HL-60 (cell line): ENCODE measurements around the gene SAPCD2.

Experiments
- DNase-seq, 2 experiments: peaks; one replicate each; pipeline ENCODE4 v3.0.0-alpha.2; 2010 to 2020; ENCODE audit warnings: low read depth in 1 of 2, low spot score in 1 of 2
- H3K27ac ChIP-seq: fragments of 250-450 bp; sonication (Bioruptor Pico); replicated peaks from 2 replicates; pipeline ENCODE4 v1.5.1; 2020; ENCODE audit warnings: mild to moderate bottlenecking, moderate library complexity
- H3K27me3 ChIP-seq: fragments of 250-450 bp; sonication (Bioruptor Pico); 2 replicates; pipeline ENCODE4 v1.5.1; 2021; ENCODE audit warnings: mild to moderate bottlenecking, moderate library complexity; ENCODE audit not compliant: insufficient read depth, poor library complexity, severe bottlenecking
- H3K4me3 ChIP-seq: replicated peaks from 2 replicates; pipeline ENCODE4 v1.5.1; 2011; ENCODE audit warnings: mild to moderate bottlenecking, control low read depth, low read length; ENCODE audit not compliant: insufficient read depth
- CTCF ChIP-seq: IDR thresholded peaks from one replicate; pipeline ENCODE4 v1.5.1; 2011; ENCODE audit warnings: low read length, control low read depth, inconsistent platforms; ENCODE audit not compliant: insufficient read depth
- GABPA ChIP-seq: IDR thresholded peaks from 2 replicates; pipeline ENCODE4 v1.6.1; 2012; ENCODE audit warnings: low read depth
- POLR2AphosphoS5 ChIP-seq: IDR thresholded peaks from 2 replicates; pipeline ENCODE4 v1.6.1; 2012; ENCODE audit warnings: low read depth
- REST ChIP-seq: IDR thresholded peaks from 2 replicates; pipeline ENCODE4 v1.6.1; 2012; ENCODE audit warnings: low read depth; ENCODE audit not compliant: insufficient replicate concordance
- SPI1 ChIP-seq: IDR thresholded peaks from 2 replicates; pipeline ENCODE4 v1.6.1; 2012; ENCODE audit warnings: low read depth, mild to moderate bottlenecking, borderline replicate concordance

Gene SAPCD2

GRCh38 chr9:137108608-137109249 is 38.4 kb upstream of the SAPCD2 start:
- H3K4me3 ChIP-seq = no peak overlapping the region
- no peak for TF ChIP-seq SPI1
- 0 out of 2 replicates have a peak, but pooled peaks have one; percentile 13 for TF ChIP-seq POLR2AphosphoS5
- no peak overlapping the region for H3K27ac ChIP-seq
- H3K27me3 ChIP-seq = no peaks in the 10 kb centered on the region
- DNase-seq = no peak

GRCh38 chr9:137107982-137108381 is 37.6 kb upstream of the SAPCD2 start:
- DNase-seq = no peak
- H3K27me3 ChIP-seq = no peaks in the 10 kb centered on the region
- H3K4me3 ChIP-seq = no peak overlapping the region
- TF ChIP-seq SPI1 = no peak
- no peak for TF ChIP-seq CTCF
- TF ChIP-seq REST = no peak
- TF ChIP-seq GABPA = no peak
- TF ChIP-seq POLR2AphosphoS5 = no peak
- no peak overlapping the region for H3K27ac ChIP-seq

GRCh38 chr9:137107312-137107921 is 37.1 kb upstream of the SAPCD2 start:
- no peak for DNase-seq
- H3K4me3 ChIP-seq = no peak overlapping the region

GRCh38 chr9:137106662-137107250 is 36.4 kb upstream of the SAPCD2 start:
- Histone ChIP-seq H3K27me3 (no peaks in the 10 kb centered on the region), H3K4me3 (no peak overlapping the region), H3K27ac (no peak overlapping the region)
- no peak for DNase-seq
- TF ChIP-seq POLR2AphosphoS5 (no peak), GABPA (no peak), CTCF (no peak), REST (no peak), SPI1 (no peak)

More at GRCh38 chr9:137107312-137107921, 37.1 kb upstream of the SAPCD2 start:
- TF ChIP-seq CTCF = no peak
- no peak for TF ChIP-seq SPI1
- no peak for TF ChIP-seq POLR2AphosphoS5
- H3K27ac ChIP-seq = no peak overlapping the region
- H3K27me3 ChIP-seq = no peaks in the 10 kb centered on the region
